ENCODE measurements around the gene GNE. TPM values are rescaled to one million over a fixed set of nuclear protein-coding genes. Genes with fewer than 3 reads are reported as not detected.

The GNE gene
- total and polyA plus RNA-seq, 2 of the 13 experiments (the other 11 are each of a cell fraction or from before 2014, with no cell fraction given): 16.1 to 24.1 TPM

GRCh38 chr9:36166168-36166927 lies 91.9 kb downstream of the GNE start (continued):
- TF ChIP-seq ZNF160 (CRISPR knock-in tag; IDR thresholded peaks at IDR 0.05) (no peak), ELF3 (CRISPR knock-in tag; IDR thresholded peaks at IDR 0.05) (no peak), HMGXB3 (CRISPR knock-in tag; IDR thresholded peaks at IDR 0.05; ENCODE audit: borderline replicate concordance) (no peak), ZFY (CRISPR knock-in tag; IDR thresholded peaks at IDR 0.05) (no peak), ATF1 (CRISPR knock-in tag; IDR thresholded peaks at IDR 0.05) (no peak), SMARCC2 (IDR thresholded peaks at IDR 0.05) (no peak), PTBP1 (IDR thresholded peaks at IDR 0.05; ENCODE audit: low read depth, low read length, poor library complexity, severe bottlenecking) (no peak), ZNF138 (CRISPR knock-in tag; IDR thresholded peaks at IDR 0.05; ENCODE audit: low read depth) (no peak), ZMAT3 (CRISPR knock-in tag; conservative IDR thresholded peaks at IDR 0.05) (no peak), KLF15 (CRISPR knock-in tag; IDR thresholded peaks at IDR 0.05; ENCODE audit: borderline replicate concordance) (no peak), PHF20 (CRISPR knock-in tag; IDR thresholded peaks at IDR 0.05) (no peak), TEAD2 (CRISPR knock-in tag; IDR thresholded peaks at IDR 0.05) (no peak), TCF12 (IDR thresholded peaks at IDR 0.05) (no peak), TCF12 (CRISPR knock-in tag; IDR thresholded peaks at IDR 0.05) (no peak), UBTF (CRISPR knock-in tag; IDR thresholded peaks at IDR 0.05) (0 out of 2 replicates have a peak, but pooled peaks have one; percentile 28), TCF7L2 (IDR thresholded peaks at IDR 0.05; ENCODE audit: low read depth, low read length) (no peak), ZNF329 (CRISPR knock-in tag; IDR thresholded peaks at IDR 0.05; ENCODE audit: low read depth) (0 out of 2 replicates have a peak, but pooled peaks have one; percentile 17), RARA (CRISPR knock-in tag; IDR thresholded peaks at IDR 0.05) (no peak), SALL2 (CRISPR knock-in tag; IDR thresholded peaks at IDR 0.05) (no peak), FLYWCH1 (CRISPR knock-in tag; IDR thresholded peaks at IDR 0.05) (no peak), HOXA9 (CRISPR knock-in tag; IDR thresholded peaks at IDR 0.05; ENCODE audit: borderline replicate concordance) (no peak), ZNF639 (CRISPR knock-in tag; conservative IDR thresholded peaks at IDR 0.05) (no peak), ZNF337 (CRISPR knock-in tag; IDR thresholded peaks at IDR 0.05; ENCODE audit: borderline replicate concordance, low read depth) (no peak), MYC (CRISPR knock-in tag; IDR thresholded peaks at IDR 0.05; ENCODE audit: borderline replicate concordance) (peak; percentile 67; the same call in 1 of the 2 replicates)
